ENCODE data around the gene RBM42.
"Not testable (repeated sequence)": the region's sequence is repeated elsewhere in the genome, so short reads cannot be mapped to it uniquely, and the experiment has no call there.

Gene RBM42, protein sequence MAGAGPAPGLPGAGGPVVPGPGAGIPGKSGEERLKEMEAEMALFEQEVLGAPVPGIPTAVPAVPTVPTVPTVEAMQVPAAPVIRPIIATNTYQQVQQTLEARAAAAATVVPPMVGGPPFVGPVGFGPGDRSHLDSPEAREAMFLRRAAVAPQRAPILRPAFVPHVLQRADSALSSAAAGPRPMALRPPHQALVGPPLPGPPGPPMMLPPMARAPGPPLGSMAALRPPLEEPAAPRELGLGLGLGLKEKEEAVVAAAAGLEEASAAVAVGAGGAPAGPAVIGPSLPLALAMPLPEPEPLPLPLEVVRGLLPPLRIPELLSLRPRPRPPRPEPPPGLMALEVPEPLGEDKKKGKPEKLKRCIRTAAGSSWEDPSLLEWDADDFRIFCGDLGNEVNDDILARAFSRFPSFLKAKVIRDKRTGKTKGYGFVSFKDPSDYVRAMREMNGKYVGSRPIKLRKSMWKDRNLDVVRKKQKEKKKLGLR

DNA sequence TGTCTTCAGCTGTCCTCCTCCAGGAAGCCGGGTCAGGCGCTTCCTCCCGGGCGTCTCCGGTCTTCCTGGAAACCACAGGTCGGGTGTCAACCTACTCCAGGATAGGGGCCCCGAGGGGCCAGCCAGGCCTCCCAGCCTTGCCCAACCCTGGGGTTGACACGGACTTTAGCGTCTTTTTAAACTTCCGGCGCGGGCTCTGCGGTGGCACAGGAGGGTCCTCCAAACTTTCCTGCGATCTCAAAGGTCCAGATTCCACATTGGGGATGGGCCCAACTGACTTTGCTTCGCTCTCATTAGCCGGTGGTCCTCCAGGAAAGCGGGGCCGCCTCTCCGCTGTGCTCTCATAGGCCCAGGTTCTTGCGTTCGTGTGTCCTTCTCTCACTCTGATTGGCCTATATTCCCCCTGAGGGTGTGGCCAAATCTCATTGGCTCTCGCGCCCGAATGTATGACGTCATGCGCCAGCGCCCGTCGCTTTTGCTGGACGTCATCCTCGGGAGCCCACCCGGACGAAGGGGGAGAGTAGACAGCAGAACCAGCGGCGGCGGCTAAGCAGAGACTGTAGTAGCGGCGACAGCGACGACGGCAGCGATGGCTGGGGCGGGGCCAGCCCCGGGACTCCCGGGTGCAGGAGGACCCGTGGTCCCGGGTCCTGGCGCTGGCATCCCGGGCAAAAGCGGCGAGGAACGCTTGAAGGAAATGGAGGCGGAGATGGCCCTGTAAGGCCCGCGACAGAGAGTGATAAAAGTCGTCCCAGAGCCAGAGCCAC, at the start of gene RBM42:
RBM42 (plus strand) TSS at position 472 of the 767 bp plus-strand sequence; CDS start at position 590, 118 bp downstream.
- DNase-seq, result peak; percentile 83 to 95

DNA sequence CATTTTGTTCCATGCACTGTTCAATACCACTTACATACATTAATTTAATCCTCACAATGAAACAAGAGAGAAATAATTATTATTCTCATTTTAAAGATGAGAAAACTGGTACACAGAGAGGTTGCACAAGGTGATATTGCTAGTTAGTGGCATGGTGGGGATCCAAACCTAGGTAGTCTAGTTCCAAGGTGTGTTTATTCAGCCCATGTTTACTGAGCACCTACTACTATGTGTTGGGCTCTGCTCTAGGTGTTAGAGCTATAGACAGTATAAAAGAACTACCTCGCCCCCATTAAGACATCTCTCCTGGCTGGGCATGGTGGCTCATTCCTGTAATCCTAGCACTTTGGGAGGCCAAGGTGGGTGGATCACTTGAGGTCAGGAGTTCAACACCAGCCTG, 46.1 kb upstream of the RBM42 start:
- no peak for DNase-seq

DNA sequence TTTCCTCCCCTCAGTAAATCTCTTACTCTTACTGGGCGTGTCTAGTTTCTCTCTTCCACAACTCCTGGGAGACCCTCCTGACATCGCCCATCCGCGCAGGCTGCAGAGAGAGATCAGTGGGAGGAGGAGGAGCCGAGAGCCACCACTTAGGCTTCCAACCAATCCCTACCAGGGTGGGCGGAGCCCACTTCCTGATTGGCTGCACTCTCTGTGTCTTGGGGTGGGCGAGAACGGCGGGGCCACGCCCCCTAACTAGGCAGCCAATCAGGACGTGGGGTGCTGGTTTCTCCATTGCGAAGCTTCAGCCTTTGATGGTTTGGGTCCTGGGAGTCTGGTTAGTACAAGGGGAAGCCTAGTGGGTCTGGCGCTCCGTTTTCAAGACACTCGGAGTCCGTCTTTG, 43.0 kb upstream of the RBM42 start, which contains the start of gene PMIS2:
PMIS2 (plus strand) TSS at position 326 of the 400 bp plus-strand sequence. CDS start 87 bp downstream, outside the sequence.
- no peak for DNase-seq

DNA sequence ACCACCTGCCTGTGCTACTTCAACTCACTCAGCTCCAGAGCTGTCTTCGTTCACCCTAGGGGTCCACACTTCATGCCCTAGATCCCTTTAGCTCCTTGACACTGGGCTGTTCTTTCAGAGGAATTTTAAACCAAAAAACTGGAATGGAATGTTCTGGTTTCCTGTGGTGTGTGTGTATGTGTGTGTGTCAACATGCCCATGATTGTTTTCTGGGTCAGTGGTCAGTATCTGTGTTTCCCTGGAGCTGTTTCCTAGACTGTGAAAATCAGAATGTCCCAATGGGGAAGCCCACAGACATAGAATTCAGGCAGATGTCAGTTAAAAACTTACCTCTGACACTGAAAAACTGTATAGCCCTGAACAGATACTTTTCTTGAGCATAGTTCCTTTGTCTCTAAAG, 41.5 kb upstream of the RBM42 start:
- no peak for DNase-seq

DNA sequence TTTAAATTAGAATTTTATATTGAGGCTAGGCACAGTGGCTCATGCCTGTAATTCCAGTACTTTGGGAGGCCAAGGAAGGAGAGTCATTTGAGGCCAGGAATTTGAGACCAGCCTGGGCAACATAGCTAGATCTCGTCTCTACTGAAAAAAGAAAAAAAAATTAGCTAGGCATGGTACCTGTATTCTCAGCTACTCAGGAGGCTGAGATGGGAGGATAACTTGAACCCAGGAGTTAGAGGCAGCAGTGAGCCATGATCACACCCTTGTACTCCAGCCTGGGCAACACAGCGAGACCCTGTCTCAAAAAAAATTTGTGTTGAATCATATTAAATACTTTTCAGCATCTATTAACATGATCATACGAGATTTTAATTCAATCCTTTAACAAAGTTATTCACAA, 38.0 kb upstream of the RBM42 start:
- DNase-seq, result no peak

DNA sequence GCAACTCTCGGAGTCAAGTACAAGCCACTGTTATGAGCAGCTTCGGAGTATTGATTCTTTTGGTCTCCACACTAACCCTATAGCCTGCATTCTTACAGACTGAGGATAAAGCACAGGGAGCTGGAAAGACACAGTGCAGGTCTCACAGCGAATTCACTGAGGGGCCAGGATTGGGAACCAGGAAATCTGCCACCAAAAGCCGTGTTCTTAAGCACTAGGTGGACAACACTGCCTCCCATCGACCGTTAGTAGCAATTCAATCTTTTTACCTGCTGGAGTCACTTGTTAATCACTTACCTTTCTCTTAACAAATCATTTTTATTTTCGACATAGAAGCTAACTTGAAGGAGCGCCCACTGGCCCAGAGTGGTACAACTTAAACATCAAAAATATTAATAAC, 36.6 kb upstream of the RBM42 start:
- no peak for DNase-seq

DNA sequence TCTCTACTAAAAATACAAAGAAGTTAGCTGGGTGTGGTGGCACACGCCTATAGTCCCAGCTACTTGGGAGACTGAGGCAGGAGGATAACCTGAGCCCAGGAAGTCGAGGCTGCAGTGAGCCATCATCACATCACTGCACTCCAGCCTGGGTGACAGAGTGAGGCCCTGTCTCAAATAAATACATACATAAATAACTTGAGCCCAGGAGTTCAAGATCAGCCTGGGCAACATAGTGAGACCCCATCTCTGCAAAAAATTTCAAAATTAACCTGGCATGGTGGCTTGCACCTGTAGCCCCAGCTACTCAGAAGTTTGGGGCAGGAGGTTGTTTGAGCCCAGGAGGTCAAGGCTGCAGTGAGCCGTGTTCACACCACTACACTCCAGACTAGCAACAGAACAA, 33.8 kb upstream of the RBM42 start:
- not testable (repeated sequence) for DNase-seq

DNA sequence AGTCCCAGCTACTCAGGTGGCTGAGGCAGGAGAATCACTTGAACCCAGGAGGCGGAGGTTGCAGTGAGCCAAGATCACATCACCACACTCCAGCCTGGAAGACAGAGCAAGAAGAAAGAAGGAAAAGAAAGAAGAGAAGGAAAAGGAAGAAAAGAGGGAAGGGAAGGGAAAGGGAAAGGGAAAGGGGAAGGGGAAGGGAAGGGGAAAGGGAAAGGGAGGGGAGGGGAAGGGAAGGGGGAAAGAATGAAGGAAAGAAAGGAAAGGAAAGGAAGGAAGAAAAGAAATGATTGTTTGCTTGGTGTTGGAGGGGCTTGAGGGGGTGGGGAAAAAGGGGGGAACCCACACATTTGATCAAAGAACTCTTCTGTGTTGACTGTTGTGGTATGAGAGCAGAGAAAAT, 32.9 kb upstream of the RBM42 start:
- no peak for DNase-seq

DNA sequence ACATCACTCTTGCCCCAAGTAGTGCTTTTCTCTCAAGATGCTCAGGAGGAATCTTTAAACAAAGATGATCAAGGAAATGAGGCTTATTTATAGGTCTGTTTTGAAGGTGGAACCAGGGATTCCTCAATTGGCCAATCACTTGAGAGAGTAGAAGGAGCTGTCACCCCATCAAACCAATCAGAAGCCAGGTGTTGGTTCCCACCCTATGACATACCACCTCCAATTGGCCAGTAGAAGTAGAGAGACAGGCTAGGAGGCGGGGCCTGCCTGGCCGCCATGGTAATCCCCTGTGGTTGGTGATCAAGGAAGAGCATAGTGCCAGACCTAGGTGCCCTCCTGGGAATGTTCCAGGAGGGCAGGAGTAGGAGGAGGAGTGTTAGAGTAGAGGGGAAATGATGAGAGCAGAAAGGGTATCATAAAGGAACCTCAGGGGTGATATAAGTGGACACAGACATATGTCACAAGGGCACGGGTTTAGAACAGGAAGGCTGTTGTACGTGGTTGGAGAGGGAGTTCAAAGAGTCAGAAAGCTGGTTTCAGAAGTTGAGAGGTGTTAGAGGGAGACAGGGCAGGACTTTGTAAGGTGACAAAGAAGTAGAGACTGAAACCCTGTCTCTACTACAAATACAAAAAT, 32.4 kb upstream of the RBM42 start:
- no peak for DNase-seq

DNA sequence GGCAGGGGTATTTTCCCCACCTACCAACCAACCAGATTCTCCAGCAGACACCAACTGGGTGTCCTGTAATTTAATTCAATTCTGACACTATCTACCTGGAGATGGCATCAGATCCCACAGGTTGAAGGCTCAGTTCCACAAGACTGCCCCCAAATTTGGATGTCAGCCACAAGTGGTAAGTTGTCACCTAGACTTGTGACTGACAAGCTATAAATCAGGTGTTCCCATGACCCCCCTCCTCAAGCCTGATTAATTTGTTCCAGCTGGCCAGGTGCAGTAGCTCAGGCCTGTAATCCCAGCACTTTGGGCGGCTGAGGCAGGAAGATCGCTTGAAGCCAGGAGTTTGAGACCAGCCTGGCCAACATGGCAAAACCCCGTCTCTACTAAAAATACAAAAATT, 26.9 kb upstream of the RBM42 start:
- no peak for DNase-seq

DNA sequence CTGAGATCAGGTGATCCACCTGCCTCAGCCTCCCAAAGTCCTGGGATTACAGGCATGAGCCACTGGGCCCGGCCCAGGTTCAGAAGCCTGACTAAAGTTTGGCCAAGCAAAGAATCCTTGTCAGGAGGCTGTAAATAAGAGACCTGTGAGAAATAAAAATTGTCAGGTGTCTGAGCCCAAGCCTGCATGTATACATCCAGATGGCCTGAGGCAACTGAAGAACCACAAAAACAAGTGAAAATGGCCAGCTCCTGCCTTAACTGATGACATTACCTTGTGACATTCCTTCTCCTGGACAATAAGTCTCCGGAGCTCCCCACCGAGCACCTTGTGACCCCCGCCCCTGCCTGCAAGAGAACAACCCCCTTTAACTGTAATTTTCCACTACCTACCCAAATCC, 24.4 kb upstream of the RBM42 start:
- not testable (repeated sequence) for DNase-seq

DNA sequence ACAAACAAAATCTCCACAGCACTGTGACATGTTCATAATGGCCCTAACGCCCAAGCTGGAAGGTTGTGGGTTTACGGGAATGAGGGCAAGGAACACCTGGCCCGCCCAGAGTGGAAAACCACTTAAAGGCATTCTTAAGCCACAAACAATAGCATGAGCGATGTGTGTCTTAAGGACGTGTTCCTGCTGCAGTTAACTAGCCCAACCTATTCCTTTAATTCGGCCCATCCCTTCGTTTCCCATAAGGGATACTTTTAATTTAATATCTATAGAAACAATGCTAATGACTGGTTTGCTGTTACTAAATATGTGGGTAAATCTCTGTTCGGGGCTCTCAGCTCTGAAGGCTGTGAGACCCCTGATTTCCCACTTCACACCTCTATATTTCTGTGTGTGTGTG, 21.7 kb upstream of the RBM42 start:
- not testable (repeated sequence) for DNase-seq

DNA sequence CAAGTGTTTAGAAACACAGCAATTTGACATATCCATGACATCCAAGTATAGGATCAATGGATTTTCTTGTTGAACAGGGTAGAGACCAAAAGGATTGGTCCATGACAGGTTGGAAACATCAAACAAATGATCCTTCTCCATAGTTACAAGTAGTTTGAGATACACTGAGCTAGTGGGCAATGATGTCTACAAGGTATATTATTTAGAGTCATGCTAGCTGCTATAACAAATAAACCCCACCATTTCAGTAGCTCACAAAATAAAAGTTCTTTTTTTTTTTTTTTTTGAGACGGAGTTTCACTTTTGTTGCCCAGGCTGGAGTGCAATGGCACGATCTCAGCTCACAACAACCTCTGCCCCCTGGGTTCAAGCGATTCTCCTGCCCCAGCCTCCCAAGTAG, 21.2 kb upstream of the RBM42 start:
- DNase-seq, result no peak

DNA sequence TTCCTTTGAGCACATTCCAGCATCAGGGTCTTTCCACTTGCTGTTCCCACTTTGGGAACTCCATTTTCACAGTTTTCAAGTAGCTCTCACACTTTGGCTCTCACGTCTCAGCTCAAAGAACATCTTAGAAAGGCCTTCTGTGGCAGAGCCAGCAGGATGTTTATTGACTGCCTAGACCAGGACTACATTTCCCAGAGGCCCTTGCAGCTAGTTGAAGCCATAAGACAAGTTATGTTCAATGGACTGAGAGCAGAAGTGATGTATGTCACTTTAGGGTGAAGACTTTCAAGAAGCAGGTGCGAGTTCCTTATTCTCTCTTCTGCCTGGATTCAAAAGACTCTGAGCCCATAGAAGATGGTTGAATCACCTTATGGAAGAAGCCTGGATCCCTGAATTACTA, 20.6 kb upstream of the RBM42 start:
- no peak for DNase-seq

DNA sequence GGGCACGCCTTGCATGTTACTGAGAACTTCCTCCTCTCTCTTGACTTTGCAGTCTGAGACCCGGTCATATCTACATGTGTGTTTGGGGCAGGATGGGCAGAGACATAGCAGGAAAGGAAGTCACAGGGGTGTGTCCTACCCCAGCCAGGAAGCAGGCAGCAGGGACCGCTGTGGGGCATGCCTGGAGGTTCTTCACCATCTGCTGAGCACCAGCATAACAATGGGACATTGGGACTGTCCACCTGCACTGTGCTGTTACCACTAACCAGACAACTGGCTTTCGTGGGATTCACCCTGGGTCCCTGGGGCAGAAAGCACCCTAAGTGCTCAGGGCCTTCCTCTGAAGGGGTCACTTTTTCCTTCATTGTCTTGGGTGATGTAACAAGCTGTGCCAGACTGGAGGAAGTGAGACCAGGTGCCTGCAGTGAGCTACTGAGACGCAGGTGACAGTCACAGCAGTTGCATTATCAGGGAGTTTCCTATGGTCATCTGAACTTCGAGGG, 18.9 kb upstream of the RBM42 start:
- DNase-seq, result no peak

DNA sequence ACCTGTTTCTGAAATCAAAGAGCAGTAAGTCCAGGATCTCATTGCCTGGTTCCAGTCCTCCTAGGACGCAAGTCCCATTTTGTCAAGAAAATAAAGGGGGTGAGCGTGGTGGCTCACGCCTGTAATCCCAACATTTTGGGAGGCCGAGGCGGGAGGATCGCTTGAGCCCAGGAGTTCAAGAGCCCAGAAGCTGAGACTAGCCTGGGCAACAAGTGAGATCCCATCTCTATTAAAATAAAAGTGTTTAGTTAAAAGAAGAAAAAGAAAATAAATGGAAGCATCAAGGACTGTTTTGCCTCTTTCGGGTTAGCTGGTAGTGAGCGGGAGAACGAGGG, 16.6 kb upstream of the RBM42 start:
- no peak for DNase-seq

DNA sequence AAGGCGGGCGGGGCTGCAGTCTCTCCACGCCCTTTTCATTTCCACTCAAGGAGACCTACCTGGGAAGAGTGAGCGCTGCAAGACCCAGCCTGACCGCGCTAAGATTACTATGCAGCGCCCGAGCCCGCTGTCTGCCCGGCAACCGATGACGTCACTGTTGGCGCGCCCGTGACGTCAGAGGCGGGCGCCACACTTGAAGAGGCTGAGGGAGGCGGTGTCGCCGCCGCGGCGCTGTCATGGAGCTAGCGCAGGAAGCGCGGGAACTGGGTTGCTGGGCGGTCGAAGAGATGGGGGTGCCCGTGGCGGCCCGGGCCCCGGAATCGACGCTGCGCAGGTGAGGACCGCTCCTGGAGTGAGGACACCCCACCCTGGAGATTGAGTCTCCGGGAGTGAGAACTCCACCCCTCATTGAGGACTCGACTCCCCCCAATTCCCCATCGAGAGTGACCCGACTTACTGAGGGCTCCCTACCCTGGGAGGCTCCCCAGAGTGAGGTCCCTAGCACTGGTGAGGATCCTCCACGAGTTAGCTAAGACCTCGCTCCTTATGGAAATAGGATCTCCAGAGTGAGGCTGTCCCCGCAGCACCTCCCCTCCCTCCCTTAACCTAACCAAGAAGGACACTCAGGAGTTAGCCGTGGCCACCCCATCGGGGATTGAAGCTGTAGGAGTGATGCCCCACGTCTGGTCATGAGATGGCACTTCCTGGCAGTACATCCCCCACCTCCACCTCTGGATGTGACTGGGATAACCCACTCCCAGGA, 16.1 kb upstream of the RBM42 start, which contains the start of gene HAUS5:
HAUS5 (plus strand) TSS at position 177 of the 763 bp plus-strand sequence; CDS start at position 237, 60 bp downstream.
- DNase-seq, result peak; percentile 21 to 44

DNA sequence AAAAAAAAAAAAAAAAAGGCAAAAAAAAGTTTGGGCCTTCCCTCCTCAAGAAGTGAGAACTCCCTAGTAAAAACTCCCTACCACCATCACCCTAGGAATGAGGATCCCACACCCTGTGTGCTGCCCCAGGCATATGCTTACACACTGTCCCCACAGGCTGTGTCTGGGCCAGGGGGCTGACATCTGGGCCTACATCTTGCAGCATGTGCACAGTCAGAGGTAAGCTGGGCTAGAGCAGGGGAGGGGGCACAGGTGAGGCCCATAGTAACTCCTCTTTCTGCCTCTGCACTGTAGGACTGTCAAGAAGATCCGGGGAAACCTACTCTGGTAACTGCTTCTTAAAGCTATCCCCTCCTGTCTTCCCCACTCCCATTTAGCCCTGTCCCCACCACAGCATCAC, 15.3 kb upstream of the RBM42 start:
- DNase-seq, result no peak

DNA sequence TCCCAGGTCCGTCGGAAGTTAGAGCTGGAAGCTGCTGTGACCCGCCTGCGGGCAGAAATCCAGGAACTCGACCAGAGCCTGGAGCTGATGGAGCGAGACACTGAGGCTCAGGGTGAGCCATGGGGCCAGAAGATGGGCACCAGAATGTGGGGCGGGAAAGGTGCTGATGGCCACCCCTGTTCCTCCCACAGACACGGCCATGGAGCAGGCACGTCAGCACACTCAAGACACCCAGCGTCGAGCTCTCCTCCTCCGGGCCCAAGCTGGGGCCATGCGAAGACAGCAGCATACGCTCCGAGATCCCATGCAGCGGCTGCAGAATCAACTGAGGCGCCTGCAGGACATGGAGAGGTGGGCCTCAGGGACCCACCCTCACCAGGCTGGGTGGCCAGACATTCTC, 13.8 kb upstream of the RBM42 start:
- no peak for DNase-seq

DNA sequence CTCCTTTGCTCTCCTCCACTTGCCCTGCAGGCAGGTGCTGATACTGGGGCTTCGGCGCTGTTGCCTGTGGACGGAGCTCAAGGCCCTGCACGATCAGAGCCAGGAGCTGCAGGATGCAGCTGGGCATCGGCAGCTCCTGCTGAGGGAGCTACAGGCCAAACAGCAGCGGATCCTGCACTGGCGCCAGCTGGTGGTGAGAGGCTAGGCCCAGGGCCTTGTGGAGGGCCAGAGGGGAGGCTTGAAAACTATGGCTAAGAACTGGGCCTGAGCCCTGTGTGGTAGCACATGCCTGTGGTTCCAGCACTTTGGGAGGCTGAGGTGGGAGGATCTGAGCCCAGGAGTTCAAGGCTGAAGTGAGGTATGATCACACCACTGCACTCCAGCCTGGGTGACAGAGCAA, 10.0 kb upstream of the RBM42 start:
- DNase-seq, result no peak

DNA sequence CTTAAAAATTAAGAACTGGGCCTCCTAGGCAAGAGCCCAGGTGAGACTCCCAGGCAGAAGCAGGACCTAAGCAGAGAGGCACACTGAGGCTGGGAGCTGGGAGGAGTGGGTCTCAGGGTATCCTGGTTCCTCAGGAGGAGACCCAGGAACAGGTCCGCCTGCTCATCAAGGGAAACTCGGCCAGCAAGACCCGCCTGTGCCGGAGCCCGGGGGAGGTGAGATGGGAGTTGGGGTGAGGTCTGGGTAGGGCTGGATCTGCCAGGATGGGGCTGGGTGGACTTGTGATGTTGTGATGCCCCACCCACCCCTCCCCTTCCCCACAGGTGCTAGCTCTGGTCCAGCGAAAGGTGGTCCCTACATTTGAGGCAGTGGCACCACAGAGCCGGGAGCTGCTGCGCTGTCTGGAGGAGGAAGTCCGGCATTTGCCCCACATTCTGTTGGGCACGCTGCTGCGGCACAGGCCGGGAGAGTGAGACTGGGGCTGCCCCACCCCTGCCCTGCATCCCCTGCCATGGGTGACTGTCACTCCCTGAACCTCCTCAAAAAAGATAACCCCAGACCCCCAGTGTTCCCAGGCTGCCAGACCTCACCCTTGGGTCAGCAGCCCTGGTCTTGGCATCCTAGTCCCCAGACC, 9.4 kb upstream of the RBM42 start:
- no peak for DNase-seq

DNA sequence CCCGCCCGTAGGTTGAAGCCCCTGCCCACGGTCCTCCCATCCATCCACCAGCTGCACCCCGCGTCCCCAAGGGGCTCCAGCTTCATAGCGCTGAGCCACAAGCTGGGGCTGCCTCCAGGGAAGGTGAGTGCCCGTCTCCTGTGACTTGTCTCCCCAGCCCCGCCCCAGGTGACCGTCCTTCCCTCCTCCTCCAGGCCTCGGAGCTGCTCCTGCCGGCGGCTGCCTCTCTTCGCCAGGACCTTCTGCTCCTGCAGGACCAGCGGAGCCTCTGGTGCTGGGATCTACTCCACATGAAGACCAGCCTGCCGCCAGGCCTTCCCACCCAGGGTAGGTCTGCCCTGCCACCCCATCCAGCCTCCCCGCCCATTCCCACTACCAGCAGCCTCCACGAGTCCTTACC, 8.8 kb upstream of the RBM42 start:
- no peak for DNase-seq

All from cerebellar nuclear complex (tissue), 1 donor.